HG03159 (cell line): ENCODE data around the gene TMTC4.
"Not testable (repeated sequence)": the region's sequence is repeated elsewhere in the genome, so short reads cannot be mapped to it uniquely, and the experiment has no call there.

Experiments
- ATAC-seq: cut with Tn5 transposase; IDR thresholded peaks from one replicate; pipeline ENCODE4 v1.9.1; 2021; ENCODE audit warnings: mild to moderate bottlenecking, moderate library complexity; ENCODE audit not compliant: unreplicated experiment

Gene TMTC4

GRCh38 chr13:100589178-100589725 is 85.3 kb downstream of the TMTC4 start:
- ATAC-seq: no peak

- peak; percentile 98 for ATAC-seq
These were observed 86.0 kb downstream of the TMTC4 start, which contains the start of gene GGACT for GRCh38 chr13:100588331-100589177. TSS of gene GGACT (minus strand) at chr13:100588789. CDS start at chr13:100532591, 56,198 bp downstream.

- ATAC-seq: no peak
These were observed 89.7 kb downstream of the TMTC4 start for GRCh38 chr13:100584896-100585295.

GRCh38 chr13:100581504-100581903 is 93.1 kb downstream of the TMTC4 start:
- ATAC-seq: no peak

- no peak for ATAC-seq
These were observed 93.6 kb downstream of the TMTC4 start for GRCh38 chr13:100581030-100581429.

- no peak for ATAC-seq
These were observed 94.5 kb downstream of the TMTC4 start for GRCh38 chr13:100580045-100580444.

- ATAC-seq: not testable (repeated sequence)
These were observed 97.4 kb downstream of the TMTC4 start for GRCh38 chr13:100577239-100577638.

GRCh38 chr13:100573121-100573520 is 101.5 kb downstream of the TMTC4 start:
- ATAC-seq: peak; percentile 82

GRCh38 chr13:100566543-100566942 is 108.1 kb downstream of the TMTC4 start:
- ATAC-seq: no peak

- ATAC-seq: no peak
These were observed 109.3 kb downstream of the TMTC4 start for GRCh38 chr13:100565286-100565685.

GRCh38 chr13:100564444-100565223 is 110.0 kb downstream of the TMTC4 start:
- no peak for ATAC-seq

- no peak for ATAC-seq
These were observed 110.8 kb downstream of the TMTC4 start for GRCh38 chr13:100563779-100564178.

GRCh38 chr13:100561599-100562204 is 112.9 kb downstream of the TMTC4 start:
- no peak for ATAC-seq

GRCh38 chr13:100561158-100561499 is 113.5 kb downstream of the TMTC4 start:
- no peak for ATAC-seq

- ATAC-seq: no peak
These were observed 114.0 kb downstream of the TMTC4 start for GRCh38 chr13:100560498-100561157.

GRCh38 chr13:100559886-100560285 is 114.7 kb downstream of the TMTC4 start:
- ATAC-seq: no peak
